H9 (cell line): ENCODE results near the gene PIEZO2. TPM values are rescaled to one million over a fixed set of nuclear protein-coding genes. Genes with fewer than 3 reads are reported as not detected.
"Not testable (repeated sequence)": the region's sequence is repeated elsewhere in the genome, so short reads cannot be mapped to it uniquely, and the experiment has no call there.

Source experiments
- DNase-seq: peaks from one replicate; pipeline ENCODE4 v3.0.0-alpha.2; 2017
- H2AFZ ChIP-seq: one replicate; pipeline ENCODE4 v1.6.1; 2013; ENCODE audit warnings: mild to moderate bottlenecking, low read length, control low read depth, moderate library complexity
- H2AK5ac ChIP-seq: 2 replicates; pipeline ENCODE4 v1.6.1; 2013; ENCODE audit warnings: low read length, control low read depth, mixed read lengths; ENCODE audit not compliant: insufficient read length
- H2BK120ac ChIP-seq: one replicate; pipeline ENCODE4 v1.6.1; 2013; ENCODE audit warnings: low read depth, mild to moderate bottlenecking, low read length, control low read depth, inconsistent platforms; ENCODE audit not compliant: poor library complexity, severe bottlenecking
- H2BK12ac ChIP-seq: 2 replicates; pipeline ENCODE4 v1.6.1; 2013; ENCODE audit warnings: low read length, control low read depth, mixed read lengths, low read depth; ENCODE audit not compliant: insufficient read length
- H2BK15ac ChIP-seq: 2 replicates; pipeline ENCODE4 v1.6.1; 2013; ENCODE audit warnings: low read depth, low read length, control low read depth
- H2BK20ac ChIP-seq: one replicate; pipeline ENCODE4 v1.6.1; 2013; ENCODE audit warnings: low read depth, mild to moderate bottlenecking, low read length, control low read depth, inconsistent platforms; ENCODE audit not compliant: poor library complexity, severe bottlenecking
- H2BK5ac ChIP-seq: 2 replicates; pipeline ENCODE4 v1.6.1; 2013; ENCODE audit warnings: low read length, control low read depth, mixed read lengths; ENCODE audit not compliant: insufficient read length
- H3K14ac ChIP-seq: 2 replicates; pipeline ENCODE4 v1.6.1; 2013; ENCODE audit warnings: low read length, control low read depth; ENCODE audit not compliant: insufficient read depth
- H3K18ac ChIP-seq: 2 replicates; pipeline ENCODE4 v1.6.1; 2013; ENCODE audit warnings: low read depth, mild to moderate bottlenecking, mixed read lengths, low read length, control low read depth; ENCODE audit not compliant: insufficient read length
- H3K23ac ChIP-seq: 2 replicates; pipeline ENCODE4 v1.6.1; 2013; ENCODE audit warnings: low read length, control low read depth, mixed read lengths, low read depth; ENCODE audit not compliant: insufficient read length
- H3K23me2 ChIP-seq: 2 replicates; pipeline ENCODE4 v1.6.1; 2013; ENCODE audit warnings: low read depth, mild to moderate bottlenecking, mixed read lengths, low read length, control low read depth; ENCODE audit not compliant: insufficient read length, poor library complexity, severe bottlenecking
- H3K27ac ChIP-seq: 2 replicates; pipeline ENCODE4 v1.5.1; 2013; ENCODE audit warnings: low read length, control low read depth, mixed read lengths, low read depth; ENCODE audit not compliant: insufficient read length
- H3K27me3 ChIP-seq: 2 replicates; pipeline ENCODE4 v1.6.1; 2013; ENCODE audit warnings: low read length, control low read depth, inconsistent platforms; ENCODE audit not compliant: insufficient read depth
- H3K4ac ChIP-seq: 2 replicates; pipeline ENCODE4 v1.6.1; 2013; ENCODE audit warnings: low read depth, mild to moderate bottlenecking, control low read depth, inconsistent platforms, low read length, moderate library complexity
- H3K4me1 ChIP-seq: 2 replicates; pipeline ENCODE4 v1.6.1; 2013; ENCODE audit warnings: low read length, control low read depth, inconsistent platforms; ENCODE audit not compliant: insufficient read depth
- H3K4me2 ChIP-seq: 2 replicates; pipeline ENCODE4 v1.6.1; 2013; ENCODE audit warnings: low read length, control low read depth, mixed read lengths; ENCODE audit not compliant: insufficient read length, insufficient read depth
- H3K56ac ChIP-seq: 2 replicates; pipeline ENCODE4 v1.6.1; 2013; ENCODE audit warnings: low read depth, mild to moderate bottlenecking, mixed read lengths, low read length, control low read depth; ENCODE audit not compliant: insufficient read length
- H3K79me1 ChIP-seq: 2 replicates; pipeline ENCODE4 v1.6.1; 2013; ENCODE audit warnings: low read depth, mild to moderate bottlenecking, moderate library complexity, low read length, control low read depth, inconsistent platforms; ENCODE audit not compliant: insufficient read depth, poor library complexity, severe bottlenecking
- H3K79me2 ChIP-seq: 2 replicates; pipeline ENCODE4 v1.6.1; 2013; ENCODE audit warnings: low read length, control low read depth, inconsistent platforms; ENCODE audit not compliant: insufficient read depth
- H3K9ac ChIP-seq: 2 replicates; pipeline ENCODE4 v1.6.1; 2013; ENCODE audit warnings: low read length, control low read depth, mixed read lengths; ENCODE audit not compliant: insufficient read length; ENCODE audit errors: extremely low read depth
- H3K9me3 ChIP-seq: one replicate; pipeline ENCODE4 v1.6.1; 2013; ENCODE audit warnings: low read depth, low read length, inconsistent platforms; ENCODE audit not compliant: control insufficient read depth
- H3T11ph ChIP-seq: one replicate; pipeline ENCODE4 v1.6.1; 2013; ENCODE audit warnings: mild to moderate bottlenecking, low read length, control low read depth, inconsistent platforms
- H4K20me1 ChIP-seq: one replicate; pipeline ENCODE4 v1.6.1; 2013; ENCODE audit not compliant: control insufficient read depth, insufficient read length, insufficient read depth
- H4K5ac ChIP-seq: 2 replicates; pipeline ENCODE4 v1.6.1; 2013; ENCODE audit warnings: low read depth, mild to moderate bottlenecking, mixed read lengths, low read length, control low read depth; ENCODE audit not compliant: insufficient read length
- H4K8ac ChIP-seq: replicated peaks from 2 replicates; pipeline ENCODE4 v1.6.1; 2013; ENCODE audit warnings: low read length, control low read depth, mixed read lengths, low read depth; ENCODE audit not compliant: insufficient read length
- H4K91ac ChIP-seq: 2 replicates; pipeline ENCODE4 v1.6.1; 2013; ENCODE audit warnings: low read depth, mild to moderate bottlenecking, moderate library complexity, mixed read lengths, low read length, control low read depth; ENCODE audit not compliant: insufficient read length
- H3K27ac Mint-ChIP-seq, 3 experiments: 2 replicates in 2 of 3; 3 replicates in 1 of 3; pipeline ENCODE4 v1.8.0; 2020 to 2021; ENCODE audit warnings: mixed read lengths in 3 of 3, mild to moderate bottlenecking in 1 of 3, moderate library complexity in 1 of 3
- H3K27me3 Mint-ChIP-seq: 2 replicates; pipeline ENCODE4 v1.8.0; 2021; ENCODE audit warnings: low read depth, mild to moderate bottlenecking, moderate library complexity, mixed read lengths
- H3K36me3 Mint-ChIP-seq, 3 experiments: 2 replicates in 2 of 3; 3 replicates in 1 of 3; pipeline ENCODE4 v1.8.0; 2020 to 2021; ENCODE audit warnings: low read depth in 3 of 3, mixed read lengths in 3 of 3; ENCODE audit not compliant: insufficient read depth in 1 of 3
- H3K4me1 Mint-ChIP-seq, 2 experiments: 2 replicates each; pipeline ENCODE4 v1.8.0; 2020; ENCODE audit warnings: mixed read lengths in 2 of 2
- H3K4me3 Mint-ChIP-seq, 2 experiments: 2 replicates in 1 of 2; 3 replicates in 1 of 2; pipeline ENCODE4 v1.8.0; 2020 to 2021; ENCODE audit warnings: mild to moderate bottlenecking in 2 of 2, mixed read lengths in 2 of 2, moderate library complexity in 1 of 2
- H3K9me3 Mint-ChIP-seq, 2 experiments: 2 replicates in 1 of 2; 3 replicates in 1 of 2; pipeline ENCODE4 v1.8.0; 2020; ENCODE audit warnings: mild to moderate bottlenecking in 2 of 2, mixed read lengths in 2 of 2, moderate library complexity in 1 of 2
- WGBS: extraction: QIAGEN DNeasy Blood & Tissue Kit; methylation state at CpG from one replicate; pipeline ENCODE4 v1.1.7; 2013; ENCODE audit warnings: missing lambda C conversion rate, low lambda C conversion rate, mixed read lengths; ENCODE audit not compliant: insufficient read length; ENCODE audit errors: extremely low coverage; 5-methylcytosine and 5-hydroxymethylcytosine counted together
- total RNA-seq: library from RNA; stranded (reverse); gene quantifications from 2 replicates; pipeline ENCODE4 v1.2.1, GENCODE V29; 2021

PIEZO2 gene
- total RNA-seq, 1 experiment from 2014 or later, result 3.9 TPM

- not testable (repeated sequence) for H3K4me1 ChIP-seq, H2BK12ac ChIP-seq, H4K8ac ChIP-seq, H2AFZ ChIP-seq, H3K27me3 Mint-ChIP-seq, H2BK15ac ChIP-seq, H2BK120ac ChIP-seq, H3K4me2 ChIP-seq, H2BK20ac ChIP-seq, H2BK5ac ChIP-seq, H3K18ac ChIP-seq, H4K91ac ChIP-seq, H3K4me3 Mint-ChIP-seq, H3K23me2 ChIP-seq, H3K56ac ChIP-seq, H3K79me2 ChIP-seq, H4K20me1 ChIP-seq, H3K27ac ChIP-seq, H3K9me3 ChIP-seq, H3K79me1 ChIP-seq, H3K14ac ChIP-seq, H2AK5ac ChIP-seq, H3K9ac ChIP-seq, H3K23ac ChIP-seq, DNase-seq, H3K9me3 Mint-ChIP-seq, H3K4ac ChIP-seq, H3K27me3 ChIP-seq, H3K27ac Mint-ChIP-seq, H3T11ph ChIP-seq, H4K5ac ChIP-seq
- no CpG with 5 or more reads among the region's 6 CpGs for WGBS
- Mint-ChIP-seq H3K4me1 (peaks cover 35 to 40% of the 10 kb centered on the region in 2 experiments), H3K36me3 (peaks cover 0 to 14% (median 2%) of the 10 kb centered on the region in 3 experiments; a peak in 3 of 7 replicates)
Observed at GRCh38 chr18:10920309-10920708, 229.1 kb downstream of the PIEZO2 start.
